HTERT RPE-1 (cell line): ENCODE measurements around the gene OR10G7.

ENCODE experiments used
- in situ Hi-C: fragments of 300-500 bp; cut with MboI; formaldehyde crosslinking; loops from 4 replicates; pipeline ENCODE4 v1.14.3; 2020; ENCODE audit warnings: low sequenced_read_pairs

Gene OR10G7, protein sequence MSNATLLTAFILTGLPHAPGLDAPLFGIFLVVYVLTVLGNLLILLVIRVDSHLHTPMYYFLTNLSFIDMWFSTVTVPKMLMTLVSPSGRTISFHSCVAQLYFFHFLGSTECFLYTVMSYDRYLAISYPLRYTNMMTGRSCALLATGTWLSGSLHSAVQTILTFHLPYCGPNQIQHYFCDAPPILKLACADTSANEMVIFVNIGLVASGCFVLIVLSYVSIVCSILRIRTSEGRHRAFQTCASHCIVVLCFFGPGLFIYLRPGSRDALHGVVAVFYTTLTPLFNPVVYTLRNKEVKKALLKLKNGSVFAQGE

DNA sequence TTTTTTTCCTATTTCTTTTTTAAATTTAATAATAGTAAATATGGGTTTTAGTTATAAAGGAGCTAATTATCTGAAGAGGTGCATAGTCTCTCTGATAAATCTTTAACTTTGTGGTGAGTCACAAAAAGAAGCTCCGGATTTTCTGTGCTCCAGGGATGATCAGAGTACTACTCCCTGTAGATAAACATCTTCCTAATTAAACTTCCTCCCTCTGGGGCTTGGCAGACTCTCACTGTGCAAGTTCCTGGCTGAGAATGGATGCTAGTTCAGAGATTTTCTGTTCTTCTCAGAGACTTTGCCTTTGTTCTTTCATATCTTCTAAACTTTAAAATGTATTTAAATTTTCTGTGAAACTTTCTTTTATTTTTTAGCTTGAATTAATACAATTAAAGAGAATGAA, at the start of gene OR10G7:
Gene OR10G7 (minus strand): TSS at position 72 of the 400 bp plus-strand sequence. CDS start 2,324 bp downstream, outside the sequence.
- in situ Hi-C loops = no loop called here

DNA sequence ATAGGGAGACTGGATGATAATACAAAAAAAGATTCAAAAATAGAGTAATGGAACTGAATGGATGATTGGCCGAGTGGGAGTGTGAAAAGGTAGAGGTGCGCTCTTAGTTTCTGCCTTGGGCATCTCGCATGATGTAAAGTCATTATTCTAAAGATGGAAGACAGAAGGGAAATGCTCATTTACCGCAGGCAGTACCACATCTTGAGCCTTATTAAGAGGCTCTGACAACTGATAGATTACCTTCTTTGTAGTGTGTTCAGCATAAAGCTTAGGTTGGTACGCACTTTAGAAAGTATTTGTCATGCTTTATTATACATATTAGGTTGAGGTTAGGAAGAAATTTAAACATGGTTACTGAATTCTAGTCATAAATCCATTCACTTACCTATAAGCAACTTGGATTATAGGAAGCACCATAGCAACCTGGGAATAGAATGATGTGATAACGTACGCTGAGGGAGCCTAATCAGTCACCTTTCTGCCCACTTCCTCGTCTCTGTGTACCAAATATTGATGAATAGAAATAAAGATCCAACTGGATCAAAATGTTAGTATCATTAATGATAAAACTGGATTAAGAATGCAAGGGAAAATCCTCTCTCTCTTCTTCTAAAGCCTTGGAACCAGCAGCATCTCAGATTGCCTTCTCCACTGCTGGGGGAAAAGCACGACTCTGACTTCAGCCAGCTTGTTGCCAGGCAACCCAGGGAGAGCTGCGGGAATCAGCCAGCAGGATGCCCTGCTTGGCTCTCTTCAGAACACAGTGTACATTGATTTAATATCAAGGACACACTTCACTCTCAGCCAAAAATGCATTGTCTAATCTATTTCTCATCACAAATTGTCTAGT, 45.1 kb upstream of the OR10G7 start:
- in situ Hi-C loops = no loop called here

DNA sequence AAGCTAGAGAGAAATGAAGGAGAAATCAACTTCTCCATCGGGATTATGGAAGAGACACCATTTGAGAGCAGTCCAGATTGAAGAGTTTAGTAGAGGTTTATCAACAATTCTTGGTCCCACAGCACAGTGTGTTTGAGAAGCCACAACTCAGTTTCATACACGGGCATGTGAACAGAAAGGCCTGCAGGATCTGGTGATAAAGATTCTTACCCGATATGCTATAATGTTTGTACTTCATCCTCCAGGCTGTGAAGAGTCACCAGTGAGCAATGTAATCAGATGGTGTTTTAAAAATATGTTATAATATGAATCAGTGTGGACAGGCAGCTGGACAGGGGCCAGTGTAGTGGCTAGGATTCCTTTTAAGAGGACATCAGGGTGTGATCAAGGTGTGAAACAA, 44.5 kb upstream of the OR10G7 start:
- in situ Hi-C loops = no loop called here

DNA sequence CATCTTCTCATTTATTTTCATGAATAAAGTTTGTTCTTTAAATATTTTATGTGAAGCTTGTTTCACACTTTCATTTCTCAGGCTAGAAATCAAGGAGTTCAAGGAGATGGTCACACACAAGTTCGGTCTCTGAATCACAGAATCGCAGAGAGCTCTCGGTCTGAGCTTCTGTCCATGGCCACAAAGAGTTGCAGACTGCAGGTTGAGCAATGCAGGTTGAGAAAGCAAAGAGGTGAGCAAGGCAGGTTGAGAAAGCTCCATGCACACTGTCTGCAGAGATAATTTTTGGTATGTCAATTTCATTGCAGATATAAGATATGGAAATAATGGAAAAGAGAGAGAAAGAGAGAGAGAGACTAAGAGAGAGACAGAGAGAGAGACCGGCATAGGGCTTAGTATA, 41.2 kb upstream of the OR10G7 start:
- in situ Hi-C loops = no loop called here

DNA sequence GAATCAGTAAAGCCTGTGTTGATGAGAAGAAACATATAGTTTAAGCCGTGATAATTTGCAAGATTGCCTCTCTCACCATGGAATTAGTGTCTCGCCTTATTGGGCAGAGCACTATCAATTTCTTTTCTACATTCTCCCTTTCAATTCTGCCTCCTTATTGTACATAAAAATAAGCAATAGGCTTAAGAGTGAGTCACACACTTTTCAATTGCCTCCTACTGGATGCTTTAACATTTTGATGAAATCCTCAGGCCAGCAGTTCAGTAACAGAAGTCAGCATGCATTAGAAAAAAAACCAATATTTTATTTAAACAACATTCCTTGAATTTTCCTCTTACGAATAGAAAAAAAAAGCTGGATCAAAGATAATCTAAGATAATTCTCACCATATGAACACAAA, 40.4 kb upstream of the OR10G7 start:
- in situ Hi-C loops = no loop called here

DNA sequence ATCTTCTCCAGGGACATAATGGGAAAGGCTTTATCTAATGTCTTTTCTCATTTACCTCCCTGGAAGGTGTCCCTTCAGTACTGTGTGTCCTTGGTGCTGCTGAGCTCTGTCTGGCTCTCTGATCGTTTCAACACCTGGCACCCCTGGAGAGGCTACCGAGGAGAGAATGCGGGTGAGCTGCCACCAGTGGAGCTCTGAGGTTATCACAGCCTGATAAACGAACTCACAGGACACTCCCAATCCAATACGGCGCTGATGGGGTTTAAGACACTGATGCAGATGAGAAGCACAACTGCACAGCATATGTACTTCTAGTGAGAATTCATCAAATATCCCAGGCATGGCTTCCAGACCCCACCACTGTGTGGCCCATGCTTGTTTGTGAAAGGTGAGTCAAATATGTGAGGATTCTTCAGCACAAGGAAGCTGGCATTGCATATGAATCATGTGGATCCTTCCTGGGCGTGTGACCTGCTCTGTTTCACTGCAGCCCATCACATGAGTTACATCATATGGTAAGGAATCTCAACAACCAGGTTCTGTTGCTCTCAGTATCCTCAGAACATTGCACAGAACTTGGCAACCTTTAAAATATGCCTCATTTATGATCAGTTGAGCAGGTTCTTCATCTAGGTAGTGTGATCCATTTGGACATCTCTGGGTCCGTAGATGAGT, 39.3 kb upstream of the OR10G7 start:
- in situ Hi-C loops = no loop called here

DNA sequence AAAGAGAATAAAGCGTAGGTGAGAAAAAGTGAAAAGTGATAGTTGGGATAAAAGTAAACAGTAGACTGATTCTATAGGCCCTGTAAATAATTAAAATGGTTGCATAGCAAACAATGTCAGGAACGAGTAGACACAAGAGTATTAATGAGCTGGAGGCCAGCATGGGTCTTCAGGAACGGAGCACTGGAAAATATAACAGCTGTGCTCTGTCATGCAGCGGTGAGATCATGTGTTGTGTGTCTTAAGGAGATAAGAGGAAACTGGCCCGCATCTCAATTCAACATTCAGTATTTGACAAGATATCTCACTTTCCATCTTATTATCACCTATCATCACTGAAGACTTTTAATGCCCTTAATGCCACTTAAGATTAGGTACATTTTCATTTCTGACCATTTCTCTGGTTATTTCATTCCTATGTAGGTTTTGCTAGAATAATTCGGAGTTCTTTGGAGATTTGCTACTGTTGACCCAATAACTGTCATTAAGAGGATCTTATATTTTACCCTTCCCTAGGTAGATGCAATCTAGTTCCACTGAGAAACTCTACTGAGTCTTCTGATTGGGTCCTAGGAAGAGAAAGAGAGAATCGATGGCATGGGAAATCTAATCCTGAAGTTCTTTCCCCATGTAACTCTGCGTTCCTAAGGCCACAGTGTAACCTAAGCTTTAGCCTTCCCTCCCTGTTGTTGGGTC, 38.7 kb upstream of the OR10G7 start:
- in situ Hi-C loops = no loop called here

DNA sequence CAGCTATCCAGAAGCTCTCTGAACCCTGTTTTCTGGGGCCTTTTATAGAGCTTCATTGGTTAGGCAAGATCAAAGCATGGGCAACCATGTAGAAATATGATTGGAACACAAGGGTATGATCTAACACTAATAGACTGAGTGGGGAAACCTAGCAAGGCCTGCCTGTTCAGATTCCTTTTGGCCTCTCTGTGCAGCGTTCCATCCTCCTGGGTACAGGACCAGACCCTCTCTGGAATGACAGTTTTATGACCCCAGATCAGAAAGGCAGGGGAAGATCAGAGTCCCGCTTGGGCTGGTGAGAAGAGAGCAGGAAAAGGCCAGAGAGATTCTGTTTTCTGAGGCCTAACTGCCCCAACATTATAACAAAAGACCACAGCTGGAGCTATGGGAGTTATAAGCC, 37.5 kb upstream of the OR10G7 start:
- in situ Hi-C loops = no loop called here

DNA sequence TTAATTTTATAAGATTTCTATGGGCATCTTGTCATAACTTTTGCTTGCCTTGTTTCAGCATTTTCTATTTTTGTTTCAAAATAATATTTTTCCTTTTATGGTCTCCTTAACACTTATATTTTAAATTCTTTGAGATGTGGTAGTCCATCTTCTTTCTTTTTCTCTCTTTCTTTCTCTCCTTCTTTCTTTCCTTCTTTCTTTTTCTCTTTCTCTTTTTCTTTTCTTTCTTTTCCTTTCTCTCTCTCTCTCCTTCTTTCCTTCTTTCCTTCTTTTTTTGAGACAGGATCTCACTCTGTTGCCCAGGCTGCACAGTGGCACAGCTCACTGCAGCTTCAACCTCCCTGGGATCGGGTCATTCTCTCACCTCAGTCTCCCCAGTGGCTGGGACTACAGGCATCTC, 36.1 kb upstream of the OR10G7 start:
- in situ Hi-C loops = no loop called here

DNA sequence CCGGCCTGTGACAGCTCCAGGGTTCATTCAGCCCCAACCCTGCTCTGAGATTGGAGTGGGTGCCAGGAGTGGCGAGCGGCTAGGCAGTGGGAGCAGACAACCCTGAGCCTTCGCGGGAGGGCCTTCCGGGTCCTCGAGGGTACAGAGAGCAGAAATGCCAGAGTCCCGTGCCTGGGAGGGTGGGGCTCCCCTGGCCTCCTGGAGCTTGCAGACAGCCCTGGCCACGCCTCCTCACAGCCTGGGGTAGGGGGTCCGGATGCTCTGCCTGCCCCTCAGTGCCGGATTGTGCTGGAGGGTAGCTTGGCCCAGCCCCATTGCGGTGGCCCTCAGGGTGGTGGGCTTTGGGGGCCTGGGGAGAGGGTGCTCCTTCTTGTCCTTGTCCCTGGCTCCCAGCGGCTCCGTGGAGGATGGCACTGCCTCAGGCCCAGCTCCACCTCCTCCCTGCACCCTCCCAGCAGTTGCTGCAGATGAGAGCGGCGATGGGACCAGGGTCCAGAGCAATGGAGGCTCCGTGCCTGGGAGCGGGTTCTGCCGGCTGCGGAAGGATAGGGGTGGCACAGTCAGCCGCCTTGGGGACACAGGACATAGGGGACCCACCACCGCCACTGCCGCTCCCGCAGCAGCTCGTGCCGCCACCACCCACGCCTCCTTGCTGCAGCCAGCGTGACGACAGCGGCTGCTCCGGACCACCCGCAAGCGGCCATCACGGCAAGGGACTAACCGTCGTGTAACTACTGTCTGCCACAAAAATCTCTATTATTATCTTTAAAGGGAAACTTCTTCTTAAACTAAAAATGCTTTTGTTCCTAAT, 34.9 kb upstream of the OR10G7 start:
- in situ Hi-C loops = no loop called here

DNA sequence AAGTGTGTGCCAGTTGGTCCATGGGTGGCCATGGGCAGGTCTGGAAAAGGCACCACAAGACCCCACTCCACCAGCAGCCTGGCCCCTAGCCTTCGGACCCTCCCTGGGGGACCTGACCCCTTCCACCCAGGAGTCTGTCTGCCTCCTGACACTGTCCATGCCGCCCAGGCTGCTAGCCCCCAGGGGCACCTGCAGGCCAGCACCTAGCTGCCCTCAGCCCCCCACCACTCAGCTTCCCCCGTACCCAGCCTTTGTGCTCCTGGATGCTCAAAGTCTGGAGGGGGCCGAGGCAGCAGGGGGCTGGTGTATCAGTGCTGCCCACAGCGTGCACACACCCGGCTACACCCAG, 34.3 kb upstream of the OR10G7 start:
- in situ Hi-C loops = no loop called here

DNA sequence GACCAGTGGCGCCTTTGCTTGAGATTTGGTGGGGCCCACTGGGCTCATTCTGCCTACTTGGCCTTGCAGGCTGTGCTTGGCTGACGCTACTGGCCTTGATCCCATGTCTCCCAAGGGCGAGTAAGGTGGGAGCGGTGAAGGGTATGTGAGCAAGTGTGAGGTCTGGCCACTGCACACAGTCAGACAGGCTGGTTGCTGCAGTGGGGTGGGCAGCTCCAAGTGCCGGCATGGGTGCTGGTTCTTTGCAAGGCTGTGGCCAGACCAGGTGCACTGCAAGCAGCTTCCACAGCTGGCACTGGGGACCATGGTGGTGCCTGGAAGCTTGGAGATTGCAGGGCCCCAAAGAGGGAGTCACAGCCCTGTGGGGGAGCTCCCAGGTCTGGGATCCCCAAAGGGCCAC, 33.4 kb upstream of the OR10G7 start:
- in situ Hi-C loops = no loop called here

DNA sequence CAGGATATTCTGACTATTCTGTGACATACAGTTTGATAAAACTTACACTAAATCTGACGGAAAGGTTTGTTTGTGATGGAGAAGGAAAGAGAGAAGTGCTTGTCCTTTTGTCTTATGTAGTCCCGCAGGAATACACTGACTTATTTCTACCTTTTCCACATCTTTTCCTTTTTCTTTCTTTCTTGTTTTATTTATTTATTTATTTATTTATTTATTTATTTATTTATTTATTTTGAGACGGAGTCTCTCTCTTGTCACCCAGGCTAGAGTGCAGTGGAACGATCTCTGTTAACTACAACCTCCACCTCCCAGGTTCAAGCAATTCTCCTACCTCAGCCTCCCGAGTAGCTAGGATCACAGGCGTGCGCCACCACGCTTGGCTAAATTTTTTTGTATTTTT, 31.0 kb upstream of the OR10G7 start:
- in situ Hi-C loops = no loop called here

DNA sequence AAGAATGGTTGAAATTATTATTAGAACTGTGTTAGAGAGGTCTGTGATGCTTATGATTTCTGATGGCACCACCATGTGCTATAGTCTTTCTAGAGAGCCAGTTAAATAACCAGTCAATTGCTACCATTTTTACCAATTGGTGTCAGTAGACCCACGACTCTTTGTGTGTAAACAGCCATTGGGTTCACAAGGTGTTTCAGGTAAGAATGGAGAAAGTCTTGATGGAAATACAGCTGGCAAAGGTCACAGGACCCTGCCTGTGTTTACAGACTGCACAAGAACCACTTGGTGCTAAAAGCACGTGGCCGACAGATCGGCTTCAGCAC, 30.5 kb upstream of the OR10G7 start:
- in situ Hi-C loops = no loop called here

DNA sequence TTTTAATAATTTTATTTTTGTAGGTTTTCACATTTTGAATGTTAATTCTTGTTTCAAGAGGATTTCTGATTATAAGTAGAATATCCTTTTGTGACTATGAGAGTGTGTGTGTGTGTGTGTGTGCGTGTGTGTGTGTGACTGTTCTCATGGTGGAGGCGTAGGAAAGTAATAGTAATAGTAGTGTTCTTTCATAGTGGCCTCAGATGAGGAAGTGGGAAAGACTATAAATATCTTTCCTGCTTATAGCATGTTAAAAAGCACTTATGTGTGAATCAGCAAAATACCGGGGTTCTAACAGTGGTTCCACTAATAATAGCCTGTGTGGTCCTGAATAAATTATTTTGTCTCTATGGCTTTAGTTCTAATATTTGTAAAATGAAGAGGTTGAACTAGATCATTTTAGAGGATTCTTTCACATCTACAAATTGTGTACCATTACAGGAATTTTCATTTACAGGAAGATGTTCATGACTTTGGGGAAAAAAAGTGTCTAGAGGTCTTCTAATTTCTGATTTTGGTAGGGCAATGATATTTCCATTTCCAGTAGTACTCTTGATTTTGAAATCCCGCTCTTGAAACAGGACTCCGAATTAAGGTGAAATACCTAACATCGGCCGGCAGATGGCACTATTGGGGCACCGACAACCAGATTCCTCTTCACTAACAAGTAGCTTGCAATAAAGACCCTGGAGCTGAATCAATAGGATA, 29.9 kb upstream of the OR10G7 start:
- in situ Hi-C loops = no loop called here

DNA sequence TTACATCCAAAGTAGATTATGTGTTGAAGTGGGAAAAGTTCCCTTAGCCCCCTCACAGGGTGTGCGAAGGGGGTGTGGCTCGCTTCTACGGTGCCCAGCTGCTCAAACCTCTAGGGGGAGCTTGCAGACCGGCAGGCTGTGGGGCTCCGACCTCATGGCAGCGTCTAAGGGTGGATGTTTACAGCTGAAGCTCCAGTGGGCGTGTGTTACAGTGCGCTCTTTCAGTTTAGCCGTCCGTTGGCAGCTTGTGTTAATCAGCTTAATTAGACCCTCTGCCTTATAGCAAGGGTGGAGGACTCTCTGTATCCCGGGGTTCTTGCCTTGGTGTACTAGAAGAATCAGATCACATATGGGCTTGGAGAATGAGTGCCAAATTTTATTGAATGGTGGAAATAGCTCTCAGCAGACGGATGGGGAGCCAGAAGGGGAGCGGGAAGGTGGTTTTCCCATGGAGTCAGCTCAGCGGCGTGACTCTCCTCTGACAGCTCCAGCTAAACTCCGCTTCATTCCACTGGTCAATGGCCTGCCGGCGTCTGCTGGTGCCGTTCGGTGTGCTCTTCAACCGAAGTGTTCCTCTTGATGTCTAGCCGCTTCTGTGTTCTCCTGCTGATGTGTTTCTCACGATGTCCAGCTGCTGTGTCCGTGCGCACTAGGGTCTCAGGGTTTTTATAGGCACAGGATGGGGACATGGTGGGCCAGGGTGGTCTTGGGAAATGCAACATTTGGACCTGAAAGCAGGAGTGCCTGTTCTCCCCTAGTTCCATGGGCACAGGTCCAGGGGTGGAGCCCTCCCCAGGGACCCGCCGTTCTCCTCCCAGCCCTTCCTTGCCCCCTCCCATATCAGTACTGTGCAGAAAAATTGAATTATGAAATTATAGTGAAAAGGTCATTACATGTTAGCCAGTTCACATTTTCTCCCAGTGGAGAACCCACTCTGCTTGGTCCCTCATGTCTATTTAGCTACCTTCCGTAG, 28.6 kb upstream of the OR10G7 start:
- in situ Hi-C loops = no loop called here

DNA sequence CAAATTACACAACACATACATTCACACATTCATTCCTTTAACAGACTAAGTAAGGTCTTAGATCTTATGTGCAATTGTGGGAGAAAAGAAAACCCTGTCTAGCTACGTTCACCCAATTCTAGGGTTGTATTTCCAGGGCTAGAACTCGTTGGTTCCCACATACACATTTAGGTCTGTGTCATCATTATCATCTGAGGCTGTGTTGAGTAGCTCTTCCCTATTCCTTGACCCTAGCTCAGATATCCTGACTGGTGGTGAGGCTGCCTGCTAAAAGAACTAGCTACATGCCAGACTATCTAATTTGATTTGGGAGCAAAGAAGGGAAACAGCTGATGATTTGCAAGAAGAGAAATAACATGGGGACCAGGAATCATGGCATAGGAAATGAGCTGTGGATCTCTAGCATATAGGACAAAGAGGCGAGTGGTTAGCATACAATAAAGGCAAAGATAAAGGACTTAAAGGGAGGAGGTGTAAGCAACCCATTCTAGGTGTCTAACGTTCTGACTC, 27.5 kb upstream of the OR10G7 start:
- in situ Hi-C loops = no loop called here

DNA sequence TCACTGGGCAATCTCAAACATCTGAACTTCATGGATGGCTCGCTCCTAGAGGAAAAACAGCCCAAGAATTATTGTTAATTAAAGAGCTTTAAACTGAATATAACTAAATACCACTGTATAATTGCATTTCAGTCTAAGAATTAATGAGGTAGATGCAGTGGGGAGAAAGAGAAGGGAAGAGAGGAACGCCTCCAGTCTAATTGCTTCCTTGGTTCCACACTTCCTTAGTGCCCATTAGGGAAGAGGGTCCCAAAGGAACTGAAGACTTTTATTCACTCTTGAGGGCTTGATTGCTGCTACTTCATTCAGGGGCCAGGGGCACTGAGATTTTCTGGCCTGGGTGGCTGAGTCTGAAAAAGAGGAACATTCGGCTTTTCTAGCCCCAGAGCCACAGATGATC, 11.8 kb upstream of the OR10G7 start:
- in situ Hi-C loops = no loop called here

DNA sequence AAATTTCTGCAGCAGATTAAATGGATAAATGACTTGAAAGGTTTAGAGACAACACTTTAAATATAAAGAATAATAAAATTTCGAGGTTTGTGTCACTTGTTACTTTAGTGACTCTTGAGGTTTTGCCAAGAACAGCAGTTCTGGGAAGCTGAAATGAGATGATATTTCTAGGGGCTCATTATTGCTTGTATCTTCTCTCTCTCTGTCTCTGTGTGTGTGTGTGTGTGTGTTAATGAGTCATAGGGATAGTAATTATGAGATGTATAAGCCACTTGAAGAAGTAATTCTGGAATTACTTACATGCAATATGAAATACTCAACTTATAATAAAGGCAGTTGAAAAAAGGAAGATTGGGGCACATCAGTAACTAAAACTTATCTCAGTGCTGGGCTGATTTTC, 9.6 kb upstream of the OR10G7 start:
- in situ Hi-C loops = no loop called here
